Mesenchymal stem cell (in vitro differentiated cells and primary cell): ENCODE data around the gene EPB42.
"Not testable (repeated sequence)": the region's sequence is repeated elsewhere in the genome, so short reads cannot be mapped to it uniquely, and the experiment has no call there.

Experiments used
- DNase-seq: peaks from one replicate; pipeline ENCODE4 v3.0.0-alpha.2; 2013
- H2AFZ ChIP-seq: one replicate; pipeline ENCODE4 v1.6.1; 2013; ENCODE audit warnings: low read depth, mild to moderate bottlenecking, control low read depth, inconsistent platforms, low read length, moderate library complexity
- H2AK5ac ChIP-seq: 2 replicates; pipeline ENCODE4 v1.6.1; 2013; ENCODE audit warnings: low read length, moderate library complexity, mild to moderate bottlenecking, inconsistent platforms; ENCODE audit not compliant: severe bottlenecking
- H2BK120ac ChIP-seq: one replicate; pipeline ENCODE4 v1.6.1; 2013; ENCODE audit warnings: low read depth, mild to moderate bottlenecking, inconsistent platforms, low read length, moderate library complexity
- H2BK12ac ChIP-seq, 2 experiments: one replicate each; pipeline ENCODE4 v1.6.1; 2013; ENCODE audit warnings: inconsistent platforms in 2 of 2, low read length in 2 of 2, mild to moderate bottlenecking in 2 of 2, moderate library complexity in 2 of 2, control low read depth in 1 of 2
- H2BK15ac ChIP-seq: one replicate; pipeline ENCODE4 v1.6.1; 2013; ENCODE audit warnings: mild to moderate bottlenecking, low read depth, inconsistent platforms; ENCODE audit not compliant: poor library complexity, severe bottlenecking
- H2BK5ac ChIP-seq: 2 replicates; pipeline ENCODE4 v1.6.1; 2013; ENCODE audit warnings: low read depth, mild to moderate bottlenecking, low read length, control low read depth, inconsistent platforms; ENCODE audit not compliant: poor library complexity, severe bottlenecking
- H3K14ac ChIP-seq, 2 experiments: one replicate each; pipeline ENCODE4 v1.6.1; 2013; ENCODE audit warnings: inconsistent platforms in 2 of 2, low read length in 2 of 2, control low read depth in 1 of 2, mild to moderate bottlenecking in 1 of 2, moderate library complexity in 1 of 2
- H3K18ac ChIP-seq, 2 experiments: one replicate each; pipeline ENCODE4 v1.6.1; 2013; ENCODE audit warnings: inconsistent platforms in 2 of 2, low read length in 2 of 2, control low read depth in 1 of 2, low read depth in 1 of 2, mild to moderate bottlenecking in 1 of 2
- H3K23ac ChIP-seq, 2 experiments: one replicate each; pipeline ENCODE4 v1.6.1; 2013; ENCODE audit warnings: inconsistent platforms in 2 of 2, low read length in 2 of 2, mild to moderate bottlenecking in 2 of 2, moderate library complexity in 2 of 2, control low read depth in 1 of 2
- H3K27ac ChIP-seq: 2 replicates; pipeline ENCODE4 v1.5.1; 2013; ENCODE audit warnings: mild to moderate bottlenecking, moderate library complexity, low read length, control low read depth, inconsistent platforms; ENCODE audit not compliant: poor library complexity, severe bottlenecking
- H3K27me3 ChIP-seq, 2 experiments: 2 replicates each; pipeline versions ENCODE4 v1.6.1 to v1.7.0; 2013; ENCODE audit warnings: low read length in 2 of 2, mild to moderate bottlenecking in 2 of 2, moderate library complexity in 2 of 2, control low read depth in 1 of 2, inconsistent platforms in 1 of 2; ENCODE audit not compliant: control insufficient read depth in 1 of 2, insufficient read depth in 1 of 2
- H3K36me3 ChIP-seq, 2 experiments: 2 replicates each; pipeline versions ENCODE4 v1.6.1 to v1.7.0; 2013; ENCODE audit warnings: low read length in 2 of 2, control low read depth in 1 of 2, inconsistent platforms in 1 of 2, low read depth in 1 of 2, mild to moderate bottlenecking in 1 of 2; ENCODE audit not compliant: insufficient read depth in 2 of 2, control insufficient read depth in 1 of 2
- H3K4ac ChIP-seq, 2 experiments: one replicate each; pipeline ENCODE4 v1.6.1; 2013; ENCODE audit warnings: inconsistent platforms in 2 of 2, low read length in 2 of 2, mild to moderate bottlenecking in 2 of 2, moderate library complexity in 2 of 2, control low read depth in 1 of 2, low read depth in 1 of 2
- H3K4me1 ChIP-seq: 2 replicates; pipeline ENCODE4 v1.6.1; 2013; ENCODE audit warnings: low read depth, low read length, control low read depth; ENCODE audit not compliant: control insufficient read depth, insufficient read depth
- H3K4me2 ChIP-seq: 2 replicates; pipeline ENCODE4 v1.6.1; 2013; ENCODE audit warnings: low read length, mild to moderate bottlenecking, inconsistent platforms; ENCODE audit not compliant: poor library complexity, severe bottlenecking
- H3K4me3 ChIP-seq, 2 experiments: 2 replicates each; pipeline versions ENCODE4 v1.5.1 to v1.7.0; 2013; ENCODE audit warnings: low read length in 2 of 2, mild to moderate bottlenecking in 2 of 2, control low read depth in 1 of 2, low read depth in 1 of 2; ENCODE audit not compliant: insufficient read depth in 1 of 2
- H3K79me1 ChIP-seq: replicated peaks from 2 replicates; pipeline ENCODE4 v1.6.1; 2013; ENCODE audit warnings: mild to moderate bottlenecking, control low read depth, low read length, inconsistent platforms; ENCODE audit not compliant: poor library complexity, severe bottlenecking
- H3K9ac ChIP-seq: 2 replicates; pipeline ENCODE4 v1.7.0; 2013; ENCODE audit warnings: mild to moderate bottlenecking, low read length, moderate library complexity
- H3K9me3 ChIP-seq: 2 replicates; pipeline ENCODE4 v1.7.0; 2013; ENCODE audit warnings: mild to moderate bottlenecking, low read length; ENCODE audit not compliant: control insufficient read depth
- H4K8ac ChIP-seq: one replicate; pipeline ENCODE4 v1.6.1; 2013; ENCODE audit warnings: inconsistent platforms, mild to moderate bottlenecking, low read length, moderate library complexity
- H4K91ac ChIP-seq: one replicate; pipeline ENCODE4 v1.6.1; 2013; ENCODE audit warnings: mild to moderate bottlenecking, low read length, inconsistent platforms
- WGBS: methylation state at CpG from one replicate; pipeline ENCODE4 v1.1.7; 2013; ENCODE audit warnings: mixed read lengths; 5-methylcytosine and 5-hydroxymethylcytosine counted together

EPB42 gene

GRCh38 chr15:43204016-43204901 is 16.6 kb downstream of the EPB42 start:
- Histone ChIP-seq H3K79me1 (no peaks in the 10 kb centered on the region), H3K27ac (no peak overlapping the region), H3K14ac (no peak overlapping the region), H2BK12ac (no peak overlapping the region), H2BK15ac (no peak overlapping the region), H2BK120ac (no peak overlapping the region), H2AFZ (no peak overlapping the region), H4K91ac (no peak overlapping the region), H3K4me1 (peaks cover 4% of the 10 kb centered on the region), H3K23ac (no peak overlapping the region), H3K4me3 (no peak overlapping the region), H3K4me2 (no peak overlapping the region), H3K4ac (no peak overlapping the region), H3K9ac (no peak overlapping the region), H3K36me3 (no peaks in the 10 kb centered on the region), H4K8ac (no peak overlapping the region), H3K9me3 (no peaks in the 10 kb centered on the region), H3K18ac (no peak overlapping the region), H2AK5ac (no peak overlapping the region), H3K27me3 (peaks cover 35 to 40% of the 10 kb centered on the region in 2 experiments), H2BK5ac (no peak overlapping the region)
- peak; percentile 72 for DNase-seq
- WGBS = 48% methylated on average over 8 of the region's 8 CpGs

GRCh38 chr15:43199945-43200488 is 20.8 kb downstream of the EPB42 start:
- Histone ChIP-seq H3K4me2 (no peak overlapping the region), H2BK15ac (no peak overlapping the region), H3K9ac (no peak overlapping the region), H3K14ac (no peak overlapping the region), H3K4me3 (no peak overlapping the region), H3K23ac (no peak overlapping the region), H3K4me1 (peaks cover 4% of the 10 kb centered on the region), H2AK5ac (no peak overlapping the region), H3K36me3 (peaks cover 13 to 23% of the 10 kb centered on the region in 2 experiments), H4K91ac (no peak overlapping the region), H3K27ac (no peak overlapping the region), H3K27me3 (peaks cover 0 to 3% of the 10 kb centered on the region in 2 experiments), H2BK12ac (no peak overlapping the region), H3K9me3 (no peaks in the 10 kb centered on the region), H3K18ac (no peak overlapping the region), H2BK120ac (no peak overlapping the region), H3K4ac (no peak overlapping the region), H2BK5ac (no peak overlapping the region), H2AFZ (no peak overlapping the region), H3K79me1 (no peaks in the 10 kb centered on the region), H4K8ac (no peak overlapping the region)
- 96% methylated on average over 2 of the region's 3 CpGs for WGBS
- DNase-seq = no peak

GRCh38 chr15:43198992-43199391 is 21.8 kb downstream of the EPB42 start:
- Histone ChIP-seq H2AK5ac (no peak overlapping the region), H4K8ac (no peak overlapping the region), H3K14ac (no peak overlapping the region), H2BK120ac (no peak overlapping the region), H2BK12ac (no peak overlapping the region), H3K9me3 (no peaks in the 10 kb centered on the region), H4K91ac (no peak overlapping the region), H2AFZ (no peak overlapping the region), H3K79me1 (no peaks in the 10 kb centered on the region), H2BK5ac (no peak overlapping the region), H3K27me3 (peaks cover 0 to 3% of the 10 kb centered on the region in 2 experiments), H3K9ac (no peak overlapping the region), H3K4me1 (peaks cover 1% of the 10 kb centered on the region), H3K4ac (no peak overlapping the region), H3K4me3 (no peak overlapping the region), H3K36me3 (peaks cover 13 to 34% of the 10 kb centered on the region in 2 experiments), H2BK15ac (no peak overlapping the region), H3K27ac (no peak overlapping the region), H3K23ac (no peak overlapping the region), H3K18ac (no peak overlapping the region), H3K4me2 (no peak overlapping the region)
- DNase-seq = no peak
- WGBS = 96% methylated on average over 3 of the region's 3 CpGs

- H2AK5ac ChIP-seq, H4K91ac ChIP-seq, H3K4ac ChIP-seq, H3K4me2 ChIP-seq, H3K27ac ChIP-seq, H3K79me1 ChIP-seq, H3K9ac ChIP-seq, H3K18ac ChIP-seq, DNase-seq, H4K8ac ChIP-seq, H2BK5ac ChIP-seq, H3K4me1 ChIP-seq, H3K9me3 ChIP-seq, H2AFZ ChIP-seq, H3K27me3 ChIP-seq, H2BK120ac ChIP-seq, H3K23ac ChIP-seq, H3K14ac ChIP-seq, H2BK12ac ChIP-seq, H2BK15ac ChIP-seq, H3K4me3 ChIP-seq: not testable (repeated sequence)
- H3K36me3 ChIP-seq = peaks cover 13 to 38% of the 10 kb centered on the region in 2 experiments
- WGBS = 96% methylated on average over 4 of the region's 4 CpGs
Observed at GRCh38 chr15:43198556-43198955, 22.3 kb downstream of the EPB42 start.
